ENCODE measurements around the gene IER5.

DNA sequence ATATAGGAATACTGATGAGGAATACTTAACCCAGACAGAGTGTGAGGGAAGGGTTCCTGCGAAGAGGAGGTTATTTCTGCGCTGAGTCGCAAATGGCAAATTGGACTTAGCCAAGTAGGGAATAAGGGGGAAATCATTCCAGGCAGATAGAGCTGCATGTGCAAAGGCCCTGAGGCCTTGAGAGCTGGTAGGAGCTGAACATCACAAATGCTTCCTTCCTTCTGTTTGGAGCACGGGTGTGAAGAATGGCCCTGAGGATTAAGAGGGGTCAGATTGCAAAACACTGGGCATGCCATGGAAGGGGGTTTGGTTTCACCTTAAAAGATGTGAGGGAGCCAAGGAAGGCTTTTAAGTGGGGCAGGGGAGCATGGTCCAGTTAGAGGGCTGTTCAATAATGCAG lies 12.4 kb downstream of the IER5 start:
- TF ChIP-seq, protein P1, sequence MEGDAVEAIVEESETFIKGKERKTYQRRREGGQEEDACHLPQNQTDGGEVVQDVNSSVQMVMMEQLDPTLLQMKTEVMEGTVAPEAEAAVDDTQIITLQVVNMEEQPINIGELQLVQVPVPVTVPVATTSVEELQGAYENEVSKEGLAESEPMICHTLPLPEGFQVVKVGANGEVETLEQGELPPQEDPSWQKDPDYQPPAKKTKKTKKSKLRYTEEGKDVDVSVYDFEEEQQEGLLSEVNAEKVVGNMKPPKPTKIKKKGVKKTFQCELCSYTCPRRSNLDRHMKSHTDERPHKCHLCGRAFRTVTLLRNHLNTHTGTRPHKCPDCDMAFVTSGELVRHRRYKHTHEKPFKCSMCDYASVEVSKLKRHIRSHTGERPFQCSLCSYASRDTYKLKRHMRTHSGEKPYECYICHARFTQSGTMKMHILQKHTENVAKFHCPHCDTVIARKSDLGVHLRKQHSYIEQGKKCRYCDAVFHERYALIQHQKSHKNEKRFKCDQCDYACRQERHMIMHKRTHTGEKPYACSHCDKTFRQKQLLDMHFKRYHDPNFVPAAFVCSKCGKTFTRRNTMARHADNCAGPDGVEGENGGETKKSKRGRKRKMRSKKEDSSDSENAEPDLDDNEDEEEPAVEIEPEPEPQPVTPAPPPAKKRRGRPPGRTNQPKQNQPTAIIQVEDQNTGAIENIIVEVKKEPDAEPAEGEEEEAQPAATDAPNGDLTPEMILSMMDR (IDR thresholded peaks at IDR 0.05): no peak
- TF ChIP-seq POLR2AphosphoS5 (IDR thresholded peaks at IDR 0.05): no peak
